Astrocyte of the cerebellum (primary cell): ENCODE measurements around the gene IPMK.
"Not testable (repeated sequence)": the region's sequence is repeated elsewhere in the genome, so short reads cannot be mapped to it uniquely, and the experiment has no call there.

Experiments
- DNase-seq: peaks from one replicate; pipeline ENCODE4 v3.0.0-alpha.2; 2011; ENCODE audit warnings: low read depth
- H3K4me3 ChIP-seq: 2 replicates; pipeline ENCODE4 v1.5.1; 2011; ENCODE audit warnings: mild to moderate bottlenecking, low read depth, low read length, moderate library complexity
- in situ Hi-C: cut with HindIII; loops from 2 replicates; pipeline ENCODE4 v1.10.0; 2017; ENCODE audit warnings: low sequenced_read_pairs
- TF ChIP-seq, protein P1 (sequence below): IDR thresholded peaks from 2 replicates; pipeline ENCODE4 v1.5.1; 2012; ENCODE audit warnings: low read length, low read depth, moderate library complexity, mild to moderate bottlenecking; ENCODE audit errors: missing control alignments

The IPMK gene

DNA sequence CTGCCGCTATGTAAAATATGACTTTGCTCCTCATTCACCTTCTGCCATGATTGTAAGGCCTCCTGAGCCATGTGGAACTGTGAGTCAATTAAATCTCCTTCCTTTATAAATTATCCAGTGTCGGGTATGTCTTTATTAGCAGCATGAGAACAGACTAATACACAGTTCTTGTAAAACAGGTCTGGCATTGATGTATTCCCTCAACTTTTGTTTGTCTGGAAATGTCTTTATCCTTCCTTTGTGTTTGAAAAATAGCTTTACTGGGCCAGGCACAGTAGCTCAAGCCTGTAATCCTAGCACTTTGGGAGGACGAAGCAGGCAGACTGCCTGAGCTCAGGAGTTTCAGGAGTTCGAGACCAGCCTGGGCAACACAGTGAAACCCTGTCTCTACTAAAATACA, 14.5 kb downstream of the IPMK start:
- no peak for DNase-seq
- in situ Hi-C loops: no loop called here
- no peak overlapping the region for H3K4me3 ChIP-seq
- TF ChIP-seq, protein P1, sequence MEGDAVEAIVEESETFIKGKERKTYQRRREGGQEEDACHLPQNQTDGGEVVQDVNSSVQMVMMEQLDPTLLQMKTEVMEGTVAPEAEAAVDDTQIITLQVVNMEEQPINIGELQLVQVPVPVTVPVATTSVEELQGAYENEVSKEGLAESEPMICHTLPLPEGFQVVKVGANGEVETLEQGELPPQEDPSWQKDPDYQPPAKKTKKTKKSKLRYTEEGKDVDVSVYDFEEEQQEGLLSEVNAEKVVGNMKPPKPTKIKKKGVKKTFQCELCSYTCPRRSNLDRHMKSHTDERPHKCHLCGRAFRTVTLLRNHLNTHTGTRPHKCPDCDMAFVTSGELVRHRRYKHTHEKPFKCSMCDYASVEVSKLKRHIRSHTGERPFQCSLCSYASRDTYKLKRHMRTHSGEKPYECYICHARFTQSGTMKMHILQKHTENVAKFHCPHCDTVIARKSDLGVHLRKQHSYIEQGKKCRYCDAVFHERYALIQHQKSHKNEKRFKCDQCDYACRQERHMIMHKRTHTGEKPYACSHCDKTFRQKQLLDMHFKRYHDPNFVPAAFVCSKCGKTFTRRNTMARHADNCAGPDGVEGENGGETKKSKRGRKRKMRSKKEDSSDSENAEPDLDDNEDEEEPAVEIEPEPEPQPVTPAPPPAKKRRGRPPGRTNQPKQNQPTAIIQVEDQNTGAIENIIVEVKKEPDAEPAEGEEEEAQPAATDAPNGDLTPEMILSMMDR: no peak

DNA sequence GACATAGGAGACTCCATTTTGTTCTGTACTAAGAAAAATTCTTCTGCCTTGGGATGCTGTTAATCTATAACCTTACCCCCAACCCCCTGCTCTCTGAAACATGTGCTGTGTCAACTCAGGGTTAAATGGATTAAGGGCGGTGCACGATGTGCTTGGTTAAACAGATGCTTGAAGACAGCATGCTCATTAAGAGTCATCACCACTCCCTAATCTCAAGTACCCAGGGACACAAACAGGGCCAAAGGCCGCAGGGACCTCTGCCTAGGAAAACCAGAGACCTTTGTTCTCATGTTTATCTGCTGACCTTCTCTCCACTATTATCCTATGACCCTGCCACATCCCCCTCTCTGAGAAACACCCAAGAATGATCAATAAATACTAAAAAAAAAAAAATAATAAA, 23.0 kb downstream of the IPMK start:
- DNase-seq, H3K4me3 ChIP-seq, in situ Hi-C loops: not testable (repeated sequence)

DNA sequence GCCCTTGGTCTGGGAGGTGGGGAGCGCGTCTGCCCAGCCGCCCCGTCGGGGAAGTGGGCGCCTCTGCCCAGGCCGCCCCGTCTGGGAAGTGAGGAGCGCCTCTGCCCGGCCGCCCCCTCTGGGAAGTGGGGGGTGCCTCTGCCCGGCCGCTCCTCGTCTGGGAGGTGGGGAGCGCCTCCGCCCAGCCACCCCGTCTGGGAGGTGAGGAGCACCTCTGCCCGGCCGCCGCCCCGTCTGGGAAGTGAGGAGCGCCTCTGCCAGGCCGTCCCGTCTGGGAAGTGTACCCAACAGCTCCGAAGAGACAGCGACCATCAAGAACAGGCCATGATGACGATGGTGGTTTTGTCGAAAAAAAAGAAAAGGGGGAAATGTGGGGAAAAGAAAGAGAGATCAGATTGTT, 23.5 kb downstream of the IPMK start:
- H3K4me3 ChIP-seq, in situ Hi-C loops, DNase-seq: not testable (repeated sequence)

DNA sequence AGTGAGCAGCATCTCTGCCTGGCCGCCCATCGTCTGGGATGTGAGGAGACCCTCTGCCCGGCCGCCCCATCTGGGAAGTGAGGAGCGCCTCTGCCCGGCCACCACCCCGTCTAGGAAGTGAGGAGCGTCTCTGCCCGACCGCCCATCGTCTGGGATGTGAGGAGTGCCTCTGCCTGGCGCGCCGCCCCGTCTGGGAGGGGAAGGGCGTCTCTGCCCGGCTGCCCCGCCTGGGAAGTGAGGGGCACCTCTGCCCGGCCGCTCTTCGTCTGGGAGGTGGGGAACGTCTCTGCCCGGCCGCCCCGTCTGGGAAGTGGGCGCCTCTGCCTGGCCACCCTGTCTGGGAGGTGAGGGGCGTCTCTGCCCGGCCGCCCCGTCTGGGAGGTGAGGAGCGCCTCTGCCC, 23.9 kb downstream of the IPMK start:
- in situ Hi-C loops, H3K4me3 ChIP-seq, DNase-seq: not testable (repeated sequence)

DNA sequence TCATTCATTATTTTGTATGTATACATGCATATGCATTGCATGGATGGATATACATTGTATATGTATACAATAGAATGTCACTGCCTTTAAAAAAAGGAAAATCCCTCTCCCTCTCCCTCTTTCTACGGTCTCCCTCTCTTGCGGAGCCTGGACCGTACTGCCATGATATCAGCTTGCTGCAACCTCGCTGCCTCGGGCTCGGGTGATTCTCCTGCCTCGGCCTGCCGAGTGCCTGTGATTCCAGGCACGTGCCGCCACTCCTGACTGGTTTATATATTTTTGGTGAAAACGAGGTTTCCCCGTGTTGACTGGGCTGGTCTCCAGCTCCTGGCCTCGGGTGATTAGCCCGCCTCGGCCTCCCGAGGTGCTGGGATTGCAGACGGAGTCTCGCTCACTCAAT, 24.4 kb downstream of the IPMK start:
- TF ChIP-seq, protein P1: no peak
- H3K4me3 ChIP-seq: no peak overlapping the region
- no peak for DNase-seq
- in situ Hi-C loops: no loop called here

DNA sequence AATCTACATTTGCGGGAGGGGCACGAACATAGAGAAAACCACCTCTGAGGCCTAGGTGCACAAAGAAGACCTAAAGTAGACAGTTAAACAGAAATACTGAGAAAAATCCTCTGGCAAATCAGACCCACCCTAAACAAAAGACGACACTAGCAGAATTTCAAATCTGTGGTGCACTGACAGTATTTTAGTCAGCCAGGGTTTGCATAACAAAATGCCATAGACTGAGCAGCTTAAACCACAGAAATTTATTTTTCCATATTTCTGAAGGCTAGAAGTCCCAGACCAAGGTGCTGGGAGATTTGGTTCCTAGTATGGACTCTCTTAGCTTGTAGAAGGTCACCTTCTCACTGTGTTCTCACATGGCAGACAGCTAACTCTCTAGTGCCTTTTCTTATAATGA, 26.3 kb downstream of the IPMK start:
- H3K4me3 ChIP-seq: no peak overlapping the region
- peak; percentile 28 for DNase-seq
- TF ChIP-seq, protein P1: no peak
- in situ Hi-C loops: no loop called here

DNA sequence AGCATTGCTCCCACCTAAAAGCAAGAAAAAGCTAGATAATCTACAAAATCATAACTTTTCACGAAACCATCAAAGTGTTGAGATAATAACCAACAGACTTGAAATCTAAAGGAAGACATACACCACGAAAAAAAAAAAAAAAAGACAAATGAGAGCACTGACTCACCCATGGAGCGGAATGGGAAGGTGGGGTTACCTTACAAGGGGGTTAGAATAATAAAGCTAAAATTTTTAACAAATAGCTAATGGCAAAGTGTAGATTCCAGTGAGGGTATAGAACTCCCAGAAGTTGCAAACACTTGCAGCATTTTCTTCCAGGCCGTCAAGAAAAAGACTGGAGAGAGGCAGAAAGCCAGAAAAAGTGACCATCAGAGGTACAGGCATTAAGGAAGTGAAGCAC, 27.2 kb downstream of the IPMK start:
- in situ Hi-C loops: no loop called here
- H3K4me3 ChIP-seq: no peak overlapping the region
- DNase-seq: no peak
- TF ChIP-seq, protein P1: no peak

DNA sequence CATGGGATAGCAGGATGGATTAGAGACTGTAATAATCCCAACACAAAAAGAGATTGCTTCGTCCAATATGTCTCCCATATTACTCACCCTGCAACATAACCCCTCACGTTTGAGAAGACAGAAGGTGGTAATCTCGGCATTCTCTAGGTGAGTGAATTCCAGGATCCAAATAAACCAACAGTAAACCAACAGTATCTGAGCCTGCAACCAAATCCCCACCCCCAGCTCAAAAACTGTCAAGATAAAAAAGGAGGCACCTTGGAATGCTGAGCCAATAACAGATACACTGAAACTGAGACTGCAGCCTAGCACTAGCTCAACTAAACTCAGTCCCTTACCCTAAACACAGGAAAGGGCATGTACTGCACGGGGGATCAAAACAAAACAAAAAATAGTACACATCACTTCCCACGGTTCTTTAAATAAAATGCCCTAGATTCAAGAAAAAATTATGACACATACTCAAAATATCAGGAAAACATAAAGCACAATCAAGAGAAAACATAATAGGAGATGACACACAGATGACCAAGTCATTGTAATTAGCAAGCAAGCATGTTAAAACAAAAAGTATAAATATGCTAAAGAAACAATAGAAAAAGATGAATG, 28.0 kb downstream of the IPMK start:
- no peak overlapping the region for H3K4me3 ChIP-seq
- in situ Hi-C loops: no loop called here
- TF ChIP-seq, protein P1: no peak
- DNase-seq: no peak
